Activated CD8-positive, alpha-beta T cell treated with anti-CD3 and anti-CD28 coated beads, Interleukin-2, amount 10 ng/mL, durations not matched to agents 7 days and 5 days (primary cell): ENCODE data around the gene ZDHHC8. TPM values are rescaled to one million over a fixed set of nuclear protein-coding genes. Genes with fewer than 3 reads are reported as not detected.
A peak's percentile ranks its signal among the peaks of the same experiment; 100 is the strongest.
"Not testable (repeated sequence)": the region's sequence is repeated elsewhere in the genome, so short reads cannot be mapped to it uniquely, and the experiment has no call there.

Experiments
- ATAC-seq: fragments of 150-1000 bp; cut with Tn5 transposase; one replicate; pipeline ENCODE4 v1.10.0; 2021; ENCODE audit warnings: moderate library complexity
- CTCF ChIA-PET: fragments of 350-600 bp; sonication (Branson Sonifier 250); formaldehyde crosslinking; loops from one replicate; lab custom pipeline; 2021; ENCODE audit warnings: antibody characterized with exemption; lab: Charles Lee
- POLR2A ChIA-PET: fragments of 350-600 bp; sonication (Branson Sonifier 250); formaldehyde crosslinking; loops from one replicate; lab custom pipeline; 2021; ENCODE audit warnings: antibody characterized with exemption; lab: Charles Lee
- DNase-seq: peaks from one replicate; pipeline ENCODE4 v3.0.0-alpha.2; 2020
- H3K27ac Mint-ChIP-seq: one replicate; pipeline ENCODE4 v1.8.0; 2021; ENCODE audit warnings: mild to moderate bottlenecking, mixed read lengths
- H3K27me3 Mint-ChIP-seq: one replicate; pipeline ENCODE4 v1.8.0; 2021; ENCODE audit warnings: low read depth, mixed read lengths
- H3K36me3 Mint-ChIP-seq: one replicate; pipeline ENCODE4 v1.8.0; 2021; ENCODE audit warnings: low read depth, mixed read lengths
- H3K4me1 Mint-ChIP-seq: one replicate; pipeline ENCODE4 v1.8.0; 2021; ENCODE audit warnings: low read depth, mixed read lengths
- H3K4me3 Mint-ChIP-seq: one replicate; pipeline ENCODE4 v1.8.0; 2021; ENCODE audit warnings: mild to moderate bottlenecking, mixed read lengths
- H3K9me3 Mint-ChIP-seq: one replicate; pipeline ENCODE4 v1.8.0; 2022; ENCODE audit warnings: mixed read lengths; ENCODE audit not compliant: insufficient read depth
- total RNA-seq, 2 experiments: library from RNA; stranded (reverse); gene quantifications; one replicate each; pipeline ENCODE4 v1.2.3, GENCODE V29; 2021

ZDHHC8 gene
- total RNA-seq, 2 experiments from 2014 or later, result 60.5 to 65.5 TPM

- DNase-seq (no peak), ATAC-seq (no peak)
- Mint-ChIP-seq H3K36me3 (no peaks in the 10 kb centered on the region), H3K4me1 (peaks cover 7% of the 10 kb centered on the region), H3K27ac (no peak overlapping the region), H3K27me3 (no peaks in the 10 kb centered on the region), H3K4me3 (no peak overlapping the region), H3K9me3 (no peaks in the 10 kb centered on the region)
- CTCF ChIA-PET, result interaction anchor here (1.2 kb wide), 1 partner anchor 68 kb away, joined by 3 read pairs; no protein-coding TSS in a partner anchor
- POLR2A ChIA-PET, result interaction anchor here (0.5 kb wide), 1 partner anchor 100 kb away, joined by 4 read pairs; no protein-coding TSS in a partner anchor
These were observed 22.3 kb downstream of the ZDHHC8 start for GRCh38 chr22:20153945-20154344.

GRCh38 chr22:20154602-20155187 lies 23.1 kb downstream of the ZDHHC8 start:
- ChIA-PET CTCF (interaction anchor here (1.2 kb wide), 1 partner anchor 69 kb away, joined by 3 read pairs; no protein-coding TSS in a partner anchor), POLR2A (no interaction called here)
- DNase-seq (no peak), ATAC-seq (peak; percentile 24)
- H3K27ac Mint-ChIP-seq, result no peak overlapping the region
- H3K9me3 Mint-ChIP-seq, result no peaks in the 10 kb centered on the region
- no peak overlapping the region for H3K4me3 Mint-ChIP-seq
- H3K27me3 Mint-ChIP-seq, result no peaks in the 10 kb centered on the region
- no peaks in the 10 kb centered on the region for H3K36me3 Mint-ChIP-seq
- peaks cover 7% of the 10 kb centered on the region for H3K4me1 Mint-ChIP-seq

- Mint-ChIP-seq H3K4me3 (no peak overlapping the region), H3K27me3 (no peaks in the 10 kb centered on the region), H3K27ac (no peak overlapping the region), H3K4me1 (peaks cover 7% of the 10 kb centered on the region), H3K9me3 (no peaks in the 10 kb centered on the region), H3K36me3 (no peaks in the 10 kb centered on the region)
- ChIA-PET POLR2A (no interaction called here), CTCF (no interaction called here)
- peak; percentile 65 for DNase-seq
- ATAC-seq, result peak; percentile 39
These were observed 23.9 kb downstream of the ZDHHC8 start for GRCh38 chr22:20155330-20156041.

- Mint-ChIP-seq H3K27me3 (no peaks in the 10 kb centered on the region), H3K4me1 (peaks cover 7% of the 10 kb centered on the region), H3K9me3 (no peaks in the 10 kb centered on the region), H3K27ac (no peak overlapping the region), H3K36me3 (no peaks in the 10 kb centered on the region), H3K4me3 (no peak overlapping the region)
- ATAC-seq (no peak), DNase-seq (no peak)
- POLR2A ChIA-PET, result no interaction called here
- CTCF ChIA-PET, result interaction anchor here (2.1 kb wide), 1 partner anchor 82 kb away, joined by 25 read pairs; no protein-coding TSS in a partner anchor
These were observed 24.4 kb downstream of the ZDHHC8 start for GRCh38 chr22:20156042-20156389.

- peaks cover 7% of the 10 kb centered on the region for H3K4me1 Mint-ChIP-seq
- H3K27me3 Mint-ChIP-seq, result no peaks in the 10 kb centered on the region
- peak; percentile 92 for DNase-seq
- H3K9me3 Mint-ChIP-seq, result no peaks in the 10 kb centered on the region
- CTCF ChIA-PET, result interaction anchor here (1.0 to 2.2 kb wide), 13 partner anchors 24 to 237 kb away, joined by 3 to 25 read pairs (median 4); partner anchors contain the start of gene ZNF74
- no peak overlapping the region for H3K4me3 Mint-ChIP-seq
- peak; percentile 79 for ATAC-seq
- POLR2A ChIA-PET, result no interaction called here
- H3K36me3 Mint-ChIP-seq, result no peaks in the 10 kb centered on the region
- no peak overlapping the region for H3K27ac Mint-ChIP-seq
These were observed 25.2 kb downstream of the ZDHHC8 start for GRCh38 chr22:20156611-20157429.

GRCh38 chr22:20157430-20158183 lies 26.0 kb downstream of the ZDHHC8 start:
- no peaks in the 10 kb centered on the region for H3K9me3 Mint-ChIP-seq
- H3K4me1 Mint-ChIP-seq, result peaks cover 7% of the 10 kb centered on the region
- no peaks in the 10 kb centered on the region for H3K27me3 Mint-ChIP-seq
- POLR2A ChIA-PET, result no interaction called here
- no peak overlapping the region for H3K4me3 Mint-ChIP-seq
- ATAC-seq (no peak), DNase-seq (no peak)
- H3K27ac Mint-ChIP-seq, result no peak overlapping the region
- H3K36me3 Mint-ChIP-seq, result no peaks in the 10 kb centered on the region
- CTCF ChIA-PET, result interaction anchor here (1.0 to 2.2 kb wide), 13 partner anchors 24 to 236 kb away, joined by 3 to 25 read pairs (median 4); partner anchors contain the start of gene ZNF74

GRCh38 chr22:20158391-20159036 lies 26.9 kb downstream of the ZDHHC8 start:
- ChIA-PET POLR2A (no interaction called here), CTCF (interaction anchor here (2.2 kb wide), 1 partner anchor 126 kb away, joined by 8 read pairs; no protein-coding TSS in a partner anchor)
- ATAC-seq (no peak), DNase-seq (no peak)
- H3K4me3 Mint-ChIP-seq, result no peak overlapping the region
- H3K27ac Mint-ChIP-seq, result no peak overlapping the region
- no peaks in the 10 kb centered on the region for H3K9me3 Mint-ChIP-seq
- no peaks in the 10 kb centered on the region for H3K36me3 Mint-ChIP-seq
- H3K27me3 Mint-ChIP-seq, result no peaks in the 10 kb centered on the region
- H3K4me1 Mint-ChIP-seq, result peaks cover 7% of the 10 kb centered on the region

GRCh38 chr22:20159076-20159475 lies 27.5 kb downstream of the ZDHHC8 start:
- H3K4me3 Mint-ChIP-seq, result no peak overlapping the region
- peaks cover 7% of the 10 kb centered on the region for H3K4me1 Mint-ChIP-seq
- no peaks in the 10 kb centered on the region for H3K36me3 Mint-ChIP-seq
- ATAC-seq (no peak), DNase-seq (no peak)
- no peaks in the 10 kb centered on the region for H3K9me3 Mint-ChIP-seq
- no peaks in the 10 kb centered on the region for H3K27me3 Mint-ChIP-seq
- no peak overlapping the region for H3K27ac Mint-ChIP-seq
- ChIA-PET CTCF (no interaction called here), POLR2A (no interaction called here)

- H3K36me3 Mint-ChIP-seq, H3K9me3 Mint-ChIP-seq: not testable (repeated sequence)
These were observed 27.9 kb downstream of the ZDHHC8 start for GRCh38 chr22:20159531-20159930.

GRCh38 chr22:20160041-20160440 lies 28.4 kb downstream of the ZDHHC8 start:
- no peak overlapping the region for H3K27ac Mint-ChIP-seq
- H3K4me1 Mint-ChIP-seq, result peaks cover 2% of the 10 kb centered on the region
- no peaks in the 10 kb centered on the region for H3K36me3 Mint-ChIP-seq
- DNase-seq (no peak), ATAC-seq (no peak)
- no peaks in the 10 kb centered on the region for H3K27me3 Mint-ChIP-seq
- CTCF ChIA-PET, result interaction anchor here (0.8 kb wide), 1 partner anchor 79 kb away, joined by 4 read pairs; no protein-coding TSS in a partner anchor
- no peaks in the 10 kb centered on the region for H3K9me3 Mint-ChIP-seq
- POLR2A ChIA-PET, result no interaction called here
- no peak overlapping the region for H3K4me3 Mint-ChIP-seq

More at GRCh38 chr22:20159531-20159930, 27.9 kb downstream of the ZDHHC8 start:
- H3K4me1 Mint-ChIP-seq, H3K27ac Mint-ChIP-seq, ATAC-seq, POLR2A ChIA-PET, DNase-seq, H3K4me3 Mint-ChIP-seq, H3K27me3 Mint-ChIP-seq: not testable (repeated sequence)
- CTCF ChIA-PET, result interaction anchor here (0.8 kb wide), 1 partner anchor 79 kb away, joined by 4 read pairs; no protein-coding TSS in a partner anchor

GRCh38 chr22:20164863-20165262 lies 33.3 kb downstream of the ZDHHC8 start:
- no peaks in the 10 kb centered on the region for H3K4me1 Mint-ChIP-seq
- no peak overlapping the region for H3K27ac Mint-ChIP-seq
- DNase-seq, result no peak
- no peak for ATAC-seq
- POLR2A ChIA-PET, result no interaction called here
- CTCF ChIA-PET, result no interaction called here
- no peaks in the 10 kb centered on the region for H3K27me3 Mint-ChIP-seq
- no peaks in the 10 kb centered on the region for H3K36me3 Mint-ChIP-seq
- no peak overlapping the region for H3K4me3 Mint-ChIP-seq
- H3K9me3 Mint-ChIP-seq, result no peaks in the 10 kb centered on the region
